Measurements from ENCODE around the gene KCTD5.

The KCTD5 gene

GRCh38 chr16:2743007-2743810, 60.9 kb downstream of the KCTD5 start:
- TF ChIP-seq CTCF (IDR thresholded peaks at IDR 0.05; ENCODE audit: insufficient read depth, missing control alignments), result no peak
- FAIRE-seq (no peak), DNase-seq (ENCODE audit: insufficient read length, low spot score) (no peak)

- DNase-seq (ENCODE audit: insufficient read length, low spot score) (no peak), FAIRE-seq (no peak)
- TF ChIP-seq CTCF (IDR thresholded peaks at IDR 0.05; ENCODE audit: insufficient read depth, missing control alignments), result no peak
Observed at GRCh38 chr16:2744711-2745110, 62.4 kb downstream of the KCTD5 start.

GRCh38 chr16:2745116-2745890, 63.0 kb downstream of the KCTD5 start:
- FAIRE-seq (no peak), DNase-seq (ENCODE audit: insufficient read length, low spot score) (no peak)
- TF ChIP-seq CTCF (IDR thresholded peaks at IDR 0.05; ENCODE audit: insufficient read depth, missing control alignments), result no peak

GRCh38 chr16:2745961-2746360, 63.6 kb downstream of the KCTD5 start:
- DNase-seq (ENCODE audit: insufficient read length, low spot score) (no peak), FAIRE-seq (no peak)
- TF ChIP-seq CTCF (IDR thresholded peaks at IDR 0.05; ENCODE audit: insufficient read depth, missing control alignments), result no peak

GRCh38 chr16:2748757-2749455, 66.6 kb downstream of the KCTD5 start:
- DNase-seq (ENCODE audit: insufficient read length, low spot score) (no peak), FAIRE-seq (no peak)
- TF ChIP-seq CTCF (IDR thresholded peaks at IDR 0.05; ENCODE audit: insufficient read depth, missing control alignments), result no peak

- no peak for TF ChIP-seq CTCF (IDR thresholded peaks at IDR 0.05; ENCODE audit: insufficient read depth, missing control alignments)
- FAIRE-seq (no peak), DNase-seq (ENCODE audit: insufficient read length, low spot score) (no peak)
Observed at GRCh38 chr16:2749476-2749875, 67.2 kb downstream of the KCTD5 start.
